ENCODE data around the gene POC1A.

GRCh38 chr3:52196977-52197376, 42.8 kb upstream of the POC1A start:
- TF ChIP-seq SUZ12 (IDR thresholded peaks at IDR 0.05): no peak
- TF ChIP-seq FOXM1 (IDR thresholded peaks at IDR 0.05; ENCODE audit: borderline replicate concordance): no peak
- no peak for TF ChIP-seq NFRKB (IDR thresholded peaks at IDR 0.05)
- no peak for TF ChIP-seq ELF4 (IDR thresholded peaks at IDR 0.05)
- no peak for TF ChIP-seq CTBP1 (IDR thresholded peaks at IDR 0.05; ENCODE audit: borderline replicate concordance)
- no peak for TF ChIP-seq ARNT (IDR thresholded peaks at IDR 0.05)
- TF ChIP-seq TARDBP (IDR thresholded peaks at IDR 0.05): no peak
- TF ChIP-seq PKNOX1 (IDR thresholded peaks at IDR 0.05): no peak

All from HEK293T (cell line).